ENCODE data around the gene BTG1.

BTG1 gene

GRCh38 chr12:92170050-92170449, 24.4 kb upstream of the BTG1 start:
- Histone ChIP-seq H3K79me2 (ENCODE audit: insufficient read depth, low read length) (no peaks in the 10 kb centered on the region), H3K9ac (ENCODE audit: low read depth, low read length, poor library complexity, severe bottlenecking) (no peak overlapping the region), H2AFZ (ENCODE audit: low read length) (peak overlapping the region; percentile 51; the same call in 1 of the 2 replicates), H3K9me2 (replicated peaks; ENCODE audit: low read depth, low read length) (no peaks in the 10 kb centered on the region), H3K4me3 (ENCODE audit: low read length, poor library complexity, severe bottlenecking) (no peak overlapping the region), H3K27me3 (ENCODE audit: insufficient read depth, low read length, poor library complexity, severe bottlenecking) (no peaks in the 10 kb centered on the region), H3K9me3 (ENCODE audit: insufficient read depth, low read depth, low read length) (no peaks in the 10 kb centered on the region), H3F3A (ENCODE audit: low read depth) (no peaks in the 10 kb centered on the region), H3K36me3 (ENCODE audit: insufficient read depth, low read length) (no peaks in the 10 kb centered on the region), H3K4me1 (ENCODE audit: insufficient read depth, low read length, poor library complexity, severe bottlenecking) (peaks cover 10% of the 10 kb centered on the region), H4K20me1 (ENCODE audit: insufficient read depth, low read length, poor library complexity, severe bottlenecking) (no peaks in the 10 kb centered on the region), H3K4me2 (ENCODE audit: low read depth, low read length, poor library complexity, severe bottlenecking) (no peak overlapping the region)
- TF ChIP-seq CTCF (conservative IDR thresholded peaks at IDR 0.05; ENCODE audit: low read length) (no peak), EZH2phosphoT487 (IDR thresholded peaks at IDR 0.05; ENCODE audit: borderline replicate concordance) (no peak)

- Histone ChIP-seq H3K27me3 (ENCODE audit: insufficient read depth, low read length, poor library complexity, severe bottlenecking) (no peaks in the 10 kb centered on the region), H3K79me2 (ENCODE audit: insufficient read depth, low read length) (no peaks in the 10 kb centered on the region), H3K4me1 (ENCODE audit: insufficient read depth, low read length, poor library complexity, severe bottlenecking) (peaks cover under 1% of the 10 kb centered on the region), H3K36me3 (ENCODE audit: insufficient read depth, low read length) (no peaks in the 10 kb centered on the region), H3K9me2 (replicated peaks; ENCODE audit: low read depth, low read length) (no peaks in the 10 kb centered on the region), H2AFZ (ENCODE audit: low read length) (no peak overlapping the region), H3K4me2 (ENCODE audit: low read depth, low read length, poor library complexity, severe bottlenecking) (no peak overlapping the region), H3K9me3 (ENCODE audit: insufficient read depth, low read depth, low read length) (no peaks in the 10 kb centered on the region), H3F3A (ENCODE audit: low read depth) (no peaks in the 10 kb centered on the region), H3K9ac (ENCODE audit: low read depth, low read length, poor library complexity, severe bottlenecking) (no peak overlapping the region), H4K20me1 (ENCODE audit: insufficient read depth, low read length, poor library complexity, severe bottlenecking) (no peaks in the 10 kb centered on the region), H3K4me3 (ENCODE audit: low read length, poor library complexity, severe bottlenecking) (no peak overlapping the region)
- no peak for TF ChIP-seq EZH2phosphoT487 (IDR thresholded peaks at IDR 0.05; ENCODE audit: borderline replicate concordance)
- TF ChIP-seq CTCF (conservative IDR thresholded peaks at IDR 0.05; ENCODE audit: low read length) = no peak
These were observed 21.4 kb upstream of the BTG1 start for GRCh38 chr12:92167075-92167474.

GRCh38 chr12:92164712-92165111, 19.1 kb upstream of the BTG1 start:
- no peak for TF ChIP-seq EZH2phosphoT487 (IDR thresholded peaks at IDR 0.05; ENCODE audit: borderline replicate concordance)
- no peak for TF ChIP-seq CTCF (conservative IDR thresholded peaks at IDR 0.05; ENCODE audit: low read length)
- Histone ChIP-seq H3K9me2 (replicated peaks; ENCODE audit: low read depth, low read length) (no peaks in the 10 kb centered on the region), H3K9ac (ENCODE audit: low read depth, low read length, poor library complexity, severe bottlenecking) (no peak overlapping the region), H3K36me3 (ENCODE audit: insufficient read depth, low read length) (no peaks in the 10 kb centered on the region), H3K79me2 (ENCODE audit: insufficient read depth, low read length) (no peaks in the 10 kb centered on the region), H3K27me3 (ENCODE audit: insufficient read depth, low read length, poor library complexity, severe bottlenecking) (no peaks in the 10 kb centered on the region), H4K20me1 (ENCODE audit: insufficient read depth, low read length, poor library complexity, severe bottlenecking) (no peaks in the 10 kb centered on the region), H3K4me2 (ENCODE audit: low read depth, low read length, poor library complexity, severe bottlenecking) (no peak overlapping the region), H3K4me1 (ENCODE audit: insufficient read depth, low read length, poor library complexity, severe bottlenecking) (no peaks in the 10 kb centered on the region), H3K4me3 (ENCODE audit: low read length, poor library complexity, severe bottlenecking) (no peak overlapping the region), H3F3A (ENCODE audit: low read depth) (no peaks in the 10 kb centered on the region), H3K9me3 (ENCODE audit: insufficient read depth, low read depth, low read length) (no peaks in the 10 kb centered on the region), H2AFZ (ENCODE audit: low read length) (no peak overlapping the region)

All from Loucy (cell line).